ENCODE results near the gene STK32B. TPM values are rescaled to one million over a fixed set of nuclear protein-coding genes. Genes with fewer than 3 reads are reported as not detected.

The STK32B gene
- total RNA-seq, 1 donor from 2014 or later = 0.56 TPM

GRCh38 chr4:5524446-5525299 is 473.4 kb downstream of the STK32B start:
- Mint-ChIP-seq H3K4me3 (ENCODE audit: unreplicated experiment) (no peak overlapping the region), H3K27ac (ENCODE audit: unreplicated experiment) (no peak overlapping the region), H3K4me1 (ENCODE audit: unreplicated experiment) (no peaks in the 10 kb centered on the region), H3K9me3 (ENCODE audit: unreplicated experiment) (no peaks in the 10 kb centered on the region), H3K36me3 (ENCODE audit: low read depth, unreplicated experiment) (peaks cover 7% of the 10 kb centered on the region), H3K27me3 (ENCODE audit: unreplicated experiment) (peaks cover 2% of the 10 kb centered on the region)
- no peak for DNase-seq (ENCODE audit: low spot score)
- no peak for TF ChIP-seq CTCF (IDR thresholded peaks at IDR 0.05; ENCODE audit: unreplicated experiment)

- Mint-ChIP-seq H3K4me3 (ENCODE audit: unreplicated experiment) (no peak overlapping the region), H3K9me3 (ENCODE audit: unreplicated experiment) (no peaks in the 10 kb centered on the region), H3K4me1 (ENCODE audit: unreplicated experiment) (no peaks in the 10 kb centered on the region), H3K36me3 (ENCODE audit: low read depth, unreplicated experiment) (peaks cover 7% of the 10 kb centered on the region), H3K27me3 (ENCODE audit: unreplicated experiment) (peaks cover 2% of the 10 kb centered on the region), H3K27ac (ENCODE audit: unreplicated experiment) (no peak overlapping the region)
- DNase-seq (ENCODE audit: low spot score) = no peak
- no peak for TF ChIP-seq CTCF (IDR thresholded peaks at IDR 0.05; ENCODE audit: unreplicated experiment)
Measured at GRCh38 chr4:5526080-5526846, 475.0 kb downstream of the STK32B start.

GRCh38 chr4:5527211-5527610 is 475.9 kb downstream of the STK32B start:
- no peak overlapping the region for H3K27ac Mint-ChIP-seq (ENCODE audit: unreplicated experiment)
- no peaks in the 10 kb centered on the region for H3K9me3 Mint-ChIP-seq (ENCODE audit: unreplicated experiment)

GRCh38 chr4:5528031-5528436 is 476.8 kb downstream of the STK32B start:
- no peak for DNase-seq (ENCODE audit: low spot score)
- Mint-ChIP-seq H3K27ac (ENCODE audit: unreplicated experiment) (no peak overlapping the region), H3K27me3 (ENCODE audit: unreplicated experiment) (peaks cover 4% of the 10 kb centered on the region), H3K9me3 (ENCODE audit: unreplicated experiment) (no peaks in the 10 kb centered on the region), H3K4me3 (ENCODE audit: unreplicated experiment) (no peak overlapping the region), H3K4me1 (ENCODE audit: unreplicated experiment) (no peaks in the 10 kb centered on the region), H3K36me3 (ENCODE audit: low read depth, unreplicated experiment) (peaks cover 7% of the 10 kb centered on the region)
- no peak for TF ChIP-seq CTCF (IDR thresholded peaks at IDR 0.05; ENCODE audit: unreplicated experiment)

More at GRCh38 chr4:5527211-5527610, 475.9 kb downstream of the STK32B start:
- H3K4me1 Mint-ChIP-seq (ENCODE audit: unreplicated experiment) = no peaks in the 10 kb centered on the region
- H3K27me3 Mint-ChIP-seq (ENCODE audit: unreplicated experiment) = peaks cover 4% of the 10 kb centered on the region
- no peak for TF ChIP-seq CTCF (IDR thresholded peaks at IDR 0.05; ENCODE audit: unreplicated experiment)
- no peak overlapping the region for H3K4me3 Mint-ChIP-seq (ENCODE audit: unreplicated experiment)
- H3K36me3 Mint-ChIP-seq (ENCODE audit: low read depth, unreplicated experiment) = peaks cover 7% of the 10 kb centered on the region
- no peak for DNase-seq (ENCODE audit: low spot score)
